ENCODE results near the gene GLYATL3.
"Not testable (repeated sequence)": the region's sequence is repeated elsewhere in the genome, so short reads cannot be mapped to it uniquely, and the experiment has no call there.

GLYATL3 gene

GRCh38 chr6:49481846-49482245 lies 17.9 kb upstream of the GLYATL3 start:
- H3K27me3 ChIP-seq (ENCODE audit: control insufficient read depth, insufficient read depth, low read length); H3K4me3 ChIP-seq (ENCODE audit: low read length); H3K9ac ChIP-seq (ENCODE audit: low read length); H3K4me1 ChIP-seq (ENCODE audit: control insufficient read depth, insufficient read depth, low read length); H3K36me3 ChIP-seq (ENCODE audit: control insufficient read depth, insufficient read depth, low read length); H3K27ac ChIP-seq (ENCODE audit: low read depth, low read length): not testable (repeated sequence)

- H3K36me3 ChIP-seq (ENCODE audit: control insufficient read depth, insufficient read depth, low read length); H3K4me3 ChIP-seq (ENCODE audit: low read length); H3K4me1 ChIP-seq (ENCODE audit: control insufficient read depth, insufficient read depth, low read length); H3K27ac ChIP-seq (ENCODE audit: low read depth, low read length); H3K9ac ChIP-seq (ENCODE audit: low read length); H3K27me3 ChIP-seq (ENCODE audit: control insufficient read depth, insufficient read depth, low read length): not testable (repeated sequence)
Measured at GRCh38 chr6:49483380-49483779, 16.3 kb upstream of the GLYATL3 start.

- no peaks in the 10 kb centered on the region for H3K27me3 ChIP-seq (ENCODE audit: control insufficient read depth, insufficient read depth, low read length)
- no peak overlapping the region for H3K4me3 ChIP-seq (ENCODE audit: low read length)
- H3K9ac ChIP-seq (ENCODE audit: low read length): no peak overlapping the region
- H3K27ac ChIP-seq (ENCODE audit: low read depth, low read length): no peak overlapping the region
- H3K36me3 ChIP-seq (ENCODE audit: control insufficient read depth, insufficient read depth, low read length): no peaks in the 10 kb centered on the region
- H3K4me1 ChIP-seq (ENCODE audit: control insufficient read depth, insufficient read depth, low read length): no peaks in the 10 kb centered on the region
Measured at GRCh38 chr6:49490633-49491032, 9.1 kb upstream of the GLYATL3 start.

- Histone ChIP-seq H3K36me3 (ENCODE audit: control insufficient read depth, insufficient read depth, low read length) (no peaks in the 10 kb centered on the region), H3K9ac (ENCODE audit: low read length) (no peak overlapping the region), H3K27me3 (ENCODE audit: control insufficient read depth, insufficient read depth, low read length) (no peaks in the 10 kb centered on the region), H3K4me1 (ENCODE audit: control insufficient read depth, insufficient read depth, low read length) (no peaks in the 10 kb centered on the region), H3K4me3 (ENCODE audit: low read length) (no peak overlapping the region), H3K27ac (ENCODE audit: low read depth, low read length) (no peak overlapping the region)
Measured at GRCh38 chr6:49497304-49497703, 2.4 kb upstream of the GLYATL3 start.

- H3K27ac ChIP-seq (ENCODE audit: low read depth, low read length): no peak overlapping the region
- no peaks in the 10 kb centered on the region for H3K4me1 ChIP-seq (ENCODE audit: control insufficient read depth, insufficient read depth, low read length)
Measured at GRCh38 chr6:49499126-49499525, 597 bp upstream of the GLYATL3 start.

GRCh38 chr6:49504666-49505065 lies 4.9 kb downstream of the GLYATL3 start:
- Histone ChIP-seq H3K27me3 (ENCODE audit: control insufficient read depth, insufficient read depth, low read length) (no peaks in the 10 kb centered on the region), H3K27ac (ENCODE audit: low read depth, low read length) (no peak overlapping the region), H3K36me3 (ENCODE audit: control insufficient read depth, insufficient read depth, low read length) (no peaks in the 10 kb centered on the region), H3K4me3 (ENCODE audit: low read length) (no peak overlapping the region), H3K4me1 (ENCODE audit: control insufficient read depth, insufficient read depth, low read length) (no peaks in the 10 kb centered on the region), H3K9ac (ENCODE audit: low read length) (no peak overlapping the region)

More at GRCh38 chr6:49499126-49499525, 597 bp upstream of the GLYATL3 start:
- H3K9ac ChIP-seq (ENCODE audit: low read length): no peak overlapping the region
- no peaks in the 10 kb centered on the region for H3K27me3 ChIP-seq (ENCODE audit: control insufficient read depth, insufficient read depth, low read length)
- no peaks in the 10 kb centered on the region for H3K36me3 ChIP-seq (ENCODE audit: control insufficient read depth, insufficient read depth, low read length)
- no peak overlapping the region for H3K4me3 ChIP-seq (ENCODE audit: low read length)

- no peak overlapping the region for H3K27ac ChIP-seq (ENCODE audit: low read depth, low read length)
- H3K9ac ChIP-seq (ENCODE audit: low read length): no peak overlapping the region
- H3K36me3 ChIP-seq (ENCODE audit: control insufficient read depth, insufficient read depth, low read length): no peaks in the 10 kb centered on the region
- H3K4me1 ChIP-seq (ENCODE audit: control insufficient read depth, insufficient read depth, low read length): no peaks in the 10 kb centered on the region
- no peaks in the 10 kb centered on the region for H3K27me3 ChIP-seq (ENCODE audit: control insufficient read depth, insufficient read depth, low read length)
- no peak overlapping the region for H3K4me3 ChIP-seq (ENCODE audit: low read length)
Measured at GRCh38 chr6:49506569-49507111, 6.9 kb downstream of the GLYATL3 start.

- no peak overlapping the region for H3K27ac ChIP-seq (ENCODE audit: low read depth, low read length)
- no peaks in the 10 kb centered on the region for H3K36me3 ChIP-seq (ENCODE audit: control insufficient read depth, insufficient read depth, low read length)
- no peaks in the 10 kb centered on the region for H3K4me1 ChIP-seq (ENCODE audit: control insufficient read depth, insufficient read depth, low read length)
- H3K4me3 ChIP-seq (ENCODE audit: low read length): no peak overlapping the region
- no peak overlapping the region for H3K9ac ChIP-seq (ENCODE audit: low read length)
- H3K27me3 ChIP-seq (ENCODE audit: control insufficient read depth, insufficient read depth, low read length): no peaks in the 10 kb centered on the region
Measured at GRCh38 chr6:49509342-49509741, 9.6 kb downstream of the GLYATL3 start.

GRCh38 chr6:49513153-49513989 lies 13.6 kb downstream of the GLYATL3 start:
- Histone ChIP-seq H3K27ac (ENCODE audit: low read depth, low read length) (no peak overlapping the region), H3K27me3 (ENCODE audit: control insufficient read depth, insufficient read depth, low read length) (no peaks in the 10 kb centered on the region), H3K9ac (ENCODE audit: low read length) (no peak overlapping the region), H3K36me3 (ENCODE audit: control insufficient read depth, insufficient read depth, low read length) (no peaks in the 10 kb centered on the region), H3K4me3 (ENCODE audit: low read length) (no peak overlapping the region), H3K4me1 (ENCODE audit: control insufficient read depth, insufficient read depth, low read length) (no peaks in the 10 kb centered on the region)

GRCh38 chr6:49514571-49515484 lies 15.1 kb downstream of the GLYATL3 start:
- no peak overlapping the region for H3K4me3 ChIP-seq (ENCODE audit: low read length)

GRCh38 chr6:49515485-49516146 lies 15.9 kb downstream of the GLYATL3 start:
- Histone ChIP-seq H3K27ac (ENCODE audit: low read depth, low read length) (no peak overlapping the region), H3K27me3 (ENCODE audit: control insufficient read depth, insufficient read depth, low read length) (no peaks in the 10 kb centered on the region), H3K36me3 (ENCODE audit: control insufficient read depth, insufficient read depth, low read length) (no peaks in the 10 kb centered on the region), H3K4me1 (ENCODE audit: control insufficient read depth, insufficient read depth, low read length) (no peaks in the 10 kb centered on the region), H3K4me3 (ENCODE audit: low read length) (no peak overlapping the region), H3K9ac (ENCODE audit: low read length) (no peak overlapping the region)

More at GRCh38 chr6:49514571-49515484, 15.1 kb downstream of the GLYATL3 start:
- no peak overlapping the region for H3K9ac ChIP-seq (ENCODE audit: low read length)
- no peaks in the 10 kb centered on the region for H3K4me1 ChIP-seq (ENCODE audit: control insufficient read depth, insufficient read depth, low read length)
- no peaks in the 10 kb centered on the region for H3K36me3 ChIP-seq (ENCODE audit: control insufficient read depth, insufficient read depth, low read length)
- H3K27me3 ChIP-seq (ENCODE audit: control insufficient read depth, insufficient read depth, low read length): no peaks in the 10 kb centered on the region
- H3K27ac ChIP-seq (ENCODE audit: low read depth, low read length): no peak overlapping the region

- Histone ChIP-seq H3K4me1 (ENCODE audit: control insufficient read depth, insufficient read depth, low read length) (no peaks in the 10 kb centered on the region), H3K27me3 (ENCODE audit: control insufficient read depth, insufficient read depth, low read length) (no peaks in the 10 kb centered on the region), H3K27ac (ENCODE audit: low read depth, low read length) (no peak overlapping the region), H3K36me3 (ENCODE audit: control insufficient read depth, insufficient read depth, low read length) (no peaks in the 10 kb centered on the region), H3K4me3 (ENCODE audit: low read length) (no peak overlapping the region), H3K9ac (ENCODE audit: low read length) (no peak overlapping the region)
Measured at GRCh38 chr6:49516147-49516505, 16.4 kb downstream of the GLYATL3 start.

Data from rectal smooth muscle tissue (tissue), 1 donor.